ENCODE results near the gene UCN2.

DNA sequence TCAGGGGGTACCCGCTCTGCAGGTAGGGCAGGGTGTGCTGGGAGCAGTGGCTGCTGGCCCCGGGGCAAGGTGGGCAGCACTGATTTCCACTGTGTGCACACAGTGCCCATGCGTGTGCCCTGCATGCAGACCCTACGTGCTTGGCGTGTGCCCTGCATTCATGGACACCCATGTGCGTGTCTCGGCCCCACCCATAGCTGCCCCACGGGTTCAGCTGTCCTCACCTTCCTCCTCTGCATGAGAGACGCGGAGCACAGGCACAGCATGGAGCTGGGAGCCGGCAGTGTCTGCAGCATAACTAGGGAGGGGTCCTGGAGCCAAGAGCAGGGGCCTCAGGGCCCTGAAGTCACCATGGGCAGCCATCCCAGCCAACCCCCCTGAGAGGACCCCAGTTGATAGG lies 1.6 kb upstream of the UCN2 start:
- TF ChIP-seq, protein P1, sequence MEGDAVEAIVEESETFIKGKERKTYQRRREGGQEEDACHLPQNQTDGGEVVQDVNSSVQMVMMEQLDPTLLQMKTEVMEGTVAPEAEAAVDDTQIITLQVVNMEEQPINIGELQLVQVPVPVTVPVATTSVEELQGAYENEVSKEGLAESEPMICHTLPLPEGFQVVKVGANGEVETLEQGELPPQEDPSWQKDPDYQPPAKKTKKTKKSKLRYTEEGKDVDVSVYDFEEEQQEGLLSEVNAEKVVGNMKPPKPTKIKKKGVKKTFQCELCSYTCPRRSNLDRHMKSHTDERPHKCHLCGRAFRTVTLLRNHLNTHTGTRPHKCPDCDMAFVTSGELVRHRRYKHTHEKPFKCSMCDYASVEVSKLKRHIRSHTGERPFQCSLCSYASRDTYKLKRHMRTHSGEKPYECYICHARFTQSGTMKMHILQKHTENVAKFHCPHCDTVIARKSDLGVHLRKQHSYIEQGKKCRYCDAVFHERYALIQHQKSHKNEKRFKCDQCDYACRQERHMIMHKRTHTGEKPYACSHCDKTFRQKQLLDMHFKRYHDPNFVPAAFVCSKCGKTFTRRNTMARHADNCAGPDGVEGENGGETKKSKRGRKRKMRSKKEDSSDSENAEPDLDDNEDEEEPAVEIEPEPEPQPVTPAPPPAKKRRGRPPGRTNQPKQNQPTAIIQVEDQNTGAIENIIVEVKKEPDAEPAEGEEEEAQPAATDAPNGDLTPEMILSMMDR (IDR thresholded peaks at IDR 0.05), result no peak
- TF ChIP-seq EP300 (IDR thresholded peaks at IDR 0.05), result no peak

Measured in gastroesophageal sphincter (tissue), 3 donors.